ENCODE data around the gene SLC25A38. TPM values are rescaled to one million over a fixed set of nuclear protein-coding genes. Genes with fewer than 3 reads are reported as not detected.

The SLC25A38 gene
- total RNA-seq, 1 experiment from 2014 or later = 48.2 TPM

DNA sequence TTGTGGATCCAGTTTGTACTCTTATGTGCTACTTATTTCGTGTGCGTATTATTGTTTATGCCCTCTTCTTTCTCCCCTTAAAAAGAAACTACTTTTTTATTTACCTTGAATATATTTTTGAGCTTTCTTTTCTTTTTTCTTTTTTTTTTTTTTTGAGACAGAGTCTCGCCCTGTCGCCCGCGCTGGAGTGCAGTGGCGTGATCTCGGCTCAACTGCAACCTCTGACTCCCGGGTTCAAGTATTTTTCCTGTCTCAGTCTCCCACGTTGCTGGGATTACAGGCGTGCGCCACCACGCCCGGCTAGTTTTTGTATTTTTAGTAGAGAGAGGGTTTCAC is 1.5 kb downstream of the SLC25A38 start:
- Histone ChIP-seq H3K23me2 (ENCODE audit: insufficient read length, low read depth, low read length, poor library complexity, severe bottlenecking) (peaks cover 2% of the 10 kb centered on the region), H2BK120ac (ENCODE audit: low read depth, low read length, poor library complexity, severe bottlenecking) (no peak overlapping the region), H3K27ac (ENCODE audit: insufficient read length, low read depth, low read length) (no peak overlapping the region), H3K18ac (ENCODE audit: insufficient read length, low read depth, low read length) (no peak overlapping the region), H3T11ph (ENCODE audit: low read length) (no peak overlapping the region), H4K91ac (ENCODE audit: insufficient read length, low read depth, low read length) (no peak overlapping the region), H3K27me3 (ENCODE audit: insufficient read depth, low read length) (no peaks in the 10 kb centered on the region), H2BK5ac (ENCODE audit: insufficient read length, low read length) (no peak overlapping the region), H2AFZ (ENCODE audit: low read length) (no peak overlapping the region), H2AK5ac (ENCODE audit: insufficient read length, low read length) (no peak overlapping the region), H3K4me1 (ENCODE audit: insufficient read depth, low read length) (no peaks in the 10 kb centered on the region), H4K20me1 (ENCODE audit: control insufficient read depth, insufficient read depth, insufficient read length) (no peaks in the 10 kb centered on the region), H4K8ac (replicated peaks; ENCODE audit: insufficient read length, low read depth, low read length) (no peak overlapping the region), H3K79me1 (ENCODE audit: insufficient read depth, low read depth, low read length, poor library complexity, severe bottlenecking) (peaks cover 7% of the 10 kb centered on the region), H3K14ac (ENCODE audit: insufficient read depth, low read length) (no peak overlapping the region), H3K79me2 (ENCODE audit: insufficient read depth, low read length) (peaks cover 28% of the 10 kb centered on the region; the same call in 1 of the 2 replicates), H3K56ac (ENCODE audit: insufficient read length, low read depth, low read length) (no peak overlapping the region), H2BK12ac (ENCODE audit: insufficient read length, low read depth, low read length) (no peak overlapping the region), H3K4me2 (ENCODE audit: insufficient read depth, insufficient read length, low read length) (peak overlapping the region; percentile 39), H3K23ac (ENCODE audit: insufficient read length, low read depth, low read length) (no peak overlapping the region), H2BK20ac (ENCODE audit: low read depth, low read length, poor library complexity, severe bottlenecking) (no peak overlapping the region), H4K5ac (ENCODE audit: insufficient read length, low read depth, low read length) (no peak overlapping the region), H2BK15ac (ENCODE audit: low read depth, low read length) (no peak overlapping the region), H3K4ac (ENCODE audit: low read depth, low read length) (no peak overlapping the region), H3K9me3 (ENCODE audit: control insufficient read depth, low read depth, low read length) (no peaks in the 10 kb centered on the region), H3K9ac (ENCODE audit: extremely low read depth, insufficient read length, low read length) (peak overlapping the region; percentile 32)
- no peak for DNase-seq
- H3K27me3 Mint-ChIP-seq (ENCODE audit: low read depth) = peaks cover 2% of the 10 kb centered on the region; the same call in 1 of the 2 replicates
- H3K27ac Mint-ChIP-seq = peak overlapping the region in 1 of 3 experiments; percentile 70; a peak in 2 of 7 replicates
- no CpG with 5 or more reads among the region's 14 CpGs for WGBS (ENCODE audit: extremely low coverage, insufficient read length, low lambda C conversion rate)
- no peak for TF ChIP-seq CTCF (conservative IDR thresholded peaks at IDR 0.05)
- peaks cover 5 to 19% (median 7%) of the 10 kb centered on the region in 3 experiments; a peak in 6 of 7 replicates for H3K36me3 Mint-ChIP-seq (ENCODE audit: insufficient read depth in 1 of 3, low read depth in 3 of 3)
- no peaks in the 10 kb centered on the region for H3K9me3 Mint-ChIP-seq
- peak overlapping the region; percentile 98 for H3K4me3 Mint-ChIP-seq
- H3K4me1 Mint-ChIP-seq = peaks cover 17 to 35% of the 10 kb centered on the region in 2 experiments

All from H9 (cell line).